Trophoblast cell (in vitro differentiated cells and primary cell): ENCODE measurements around the gene SPATA6.
"Not testable (repeated sequence)": the region's sequence is repeated elsewhere in the genome, so short reads cannot be mapped to it uniquely, and the experiment has no call there.

ENCODE experiments used
- DNase-seq, 2 donors: peaks; one replicate each; pipeline ENCODE4 v3.0.0-alpha.2; 2016
- H2AFZ ChIP-seq: 2 replicates; pipeline ENCODE4 v1.6.1; 2013; ENCODE audit warnings: low read length, moderate library complexity, mild to moderate bottlenecking; ENCODE audit not compliant: insufficient read depth, poor library complexity
- H2AK5ac ChIP-seq: 2 replicates; pipeline ENCODE4 v1.6.1; 2013; ENCODE audit warnings: mild to moderate bottlenecking, low read length
- H2BK120ac ChIP-seq: 2 replicates; pipeline ENCODE4 v1.6.1; 2013; ENCODE audit warnings: low read length, mild to moderate bottlenecking, moderate library complexity; ENCODE audit not compliant: insufficient read depth, poor library complexity
- H2BK12ac ChIP-seq: 2 replicates; pipeline ENCODE4 v1.6.1; 2013; ENCODE audit warnings: mild to moderate bottlenecking, low read length, moderate library complexity
- H2BK5ac ChIP-seq: 2 replicates; pipeline ENCODE4 v1.6.1; 2013; ENCODE audit warnings: low read length, low read depth, moderate library complexity, mild to moderate bottlenecking; ENCODE audit not compliant: poor library complexity
- H3K14ac ChIP-seq: 2 replicates; pipeline ENCODE4 v1.6.1; 2013; ENCODE audit warnings: mild to moderate bottlenecking, low read length
- H3K18ac ChIP-seq: 2 replicates; pipeline ENCODE4 v1.6.1; 2013; ENCODE audit warnings: mild to moderate bottlenecking, low read length
- H3K23ac ChIP-seq: 2 replicates; pipeline ENCODE4 v1.6.1; 2013; ENCODE audit warnings: low read length
- H3K27ac ChIP-seq: 2 replicates; pipeline ENCODE4 v1.5.1; 2013; ENCODE audit warnings: low read depth, mild to moderate bottlenecking, inconsistent platforms, low read length, moderate library complexity
- H3K27me3 ChIP-seq: 2 replicates; pipeline ENCODE4 v1.6.1; 2013; ENCODE audit warnings: inconsistent platforms, mild to moderate bottlenecking, low read length, moderate library complexity; ENCODE audit not compliant: insufficient read depth
- H3K36me3 ChIP-seq, 2 experiments: 1 replicate in 1 of 2; 2 replicates in 1 of 2; pipeline ENCODE4 v1.6.1; 2013; ENCODE audit warnings: low read length in 2 of 2, mild to moderate bottlenecking in 2 of 2, moderate library complexity in 1 of 2; ENCODE audit not compliant: insufficient read depth in 2 of 2, control insufficient read depth in 1 of 2
- H3K4ac ChIP-seq: 2 replicates; pipeline ENCODE4 v1.6.1; 2013; ENCODE audit warnings: low read depth, mild to moderate bottlenecking, low read length, moderate library complexity
- H3K4me1 ChIP-seq, 2 experiments: 1 replicate in 1 of 2; 2 replicates in 1 of 2; pipeline ENCODE4 v1.6.1; 2013; ENCODE audit warnings: low read length in 2 of 2, mild to moderate bottlenecking in 2 of 2, moderate library complexity in 1 of 2; ENCODE audit not compliant: insufficient read depth in 2 of 2, control insufficient read depth in 1 of 2
- H3K4me2 ChIP-seq: 2 replicates; pipeline ENCODE4 v1.6.1; 2013; ENCODE audit warnings: inconsistent platforms, mild to moderate bottlenecking, low read length, moderate library complexity
- H3K4me3 ChIP-seq: 2 replicates; pipeline ENCODE4 v1.5.1; 2013; ENCODE audit warnings: mild to moderate bottlenecking, low read depth, low read length, inconsistent platforms
- H3K79me1 ChIP-seq: one replicate; pipeline ENCODE4 v1.6.1; 2013; ENCODE audit warnings: low read length
- H3K79me2 ChIP-seq: 2 replicates; pipeline ENCODE4 v1.6.1; 2013; ENCODE audit warnings: low read length, mild to moderate bottlenecking; ENCODE audit not compliant: control insufficient read depth, insufficient read depth, poor library complexity
- H3K9ac ChIP-seq: 2 replicates; pipeline ENCODE4 v1.6.1; 2013; ENCODE audit warnings: mild to moderate bottlenecking, low read length
- H3K9me3 ChIP-seq: 2 replicates; pipeline ENCODE4 v1.6.1; 2013; ENCODE audit warnings: low read depth, mild to moderate bottlenecking, control low read depth, inconsistent platforms, low read length; ENCODE audit not compliant: insufficient read depth
- H4K12ac ChIP-seq: 2 replicates; pipeline ENCODE4 v1.6.1; 2013; ENCODE audit warnings: low read depth, mild to moderate bottlenecking, low read length, moderate library complexity
- H4K8ac ChIP-seq: 2 replicates; pipeline ENCODE4 v1.6.1; 2013; ENCODE audit warnings: low read depth, mild to moderate bottlenecking, low read length, moderate library complexity
- H4K91ac ChIP-seq: one replicate; pipeline ENCODE4 v1.6.1; 2013; ENCODE audit warnings: low read depth, mild to moderate bottlenecking, low read length, moderate library complexity
- WGBS: extraction: QIAGEN DNeasy Blood & Tissue Kit; methylation state at CpG from one replicate; pipeline ENCODE4 v1.1.7; 2013; ENCODE audit warnings: missing lambda C conversion rate; ENCODE audit not compliant: insufficient read length, insufficient coverage; ENCODE audit errors: extremely low coverage; 5-methylcytosine and 5-hydroxymethylcytosine counted together

Gene SPATA6

GRCh38 chr1:48294656-48295055 is 177.3 kb downstream of the SPATA6 start:
- Histone ChIP-seq H2BK5ac (no peak overlapping the region), H3K4me3 (no peak overlapping the region)
- WGBS: no CpG with 5 or more reads among the region's 1 CpG

GRCh38 chr1:48294094-48294493 is 177.9 kb downstream of the SPATA6 start:
- not testable (repeated sequence) for H4K12ac ChIP-seq, H3K9ac ChIP-seq, DNase-seq, H4K91ac ChIP-seq, H3K4me3 ChIP-seq, H2BK5ac ChIP-seq, H3K27me3 ChIP-seq, H2BK120ac ChIP-seq, H3K9me3 ChIP-seq, H2AK5ac ChIP-seq, H3K79me1 ChIP-seq, H3K79me2 ChIP-seq, H3K14ac ChIP-seq, H3K36me3 ChIP-seq, H4K8ac ChIP-seq, H2AFZ ChIP-seq, H3K4ac ChIP-seq, H2BK12ac ChIP-seq, H3K4me1 ChIP-seq, H3K4me2 ChIP-seq, H3K27ac ChIP-seq, H3K18ac ChIP-seq, H3K23ac ChIP-seq
- no CpG with 5 or more reads among the region's 6 CpGs for WGBS

More at GRCh38 chr1:48294656-48295055, 177.3 kb downstream of the SPATA6 start:
- H3K4me1 ChIP-seq: peaks cover 0 to 2% of the 10 kb centered on the region in 2 experiments
- no peak overlapping the region for H4K91ac ChIP-seq
- no peak overlapping the region for H2AFZ ChIP-seq
- H4K12ac ChIP-seq: no peak overlapping the region
- H3K4ac ChIP-seq: no peak overlapping the region
- no peak overlapping the region for H3K14ac ChIP-seq
- no peak overlapping the region for H2BK12ac ChIP-seq
- no peak overlapping the region for H3K23ac ChIP-seq
- no peak for DNase-seq
- no peak overlapping the region for H3K4me2 ChIP-seq
- H4K8ac ChIP-seq: no peak overlapping the region
- no peaks in the 10 kb centered on the region for H3K79me1 ChIP-seq
- H3K36me3 ChIP-seq: no peaks in the 10 kb centered on the region
- no peak overlapping the region for H3K9ac ChIP-seq
- no peaks in the 10 kb centered on the region for H3K79me2 ChIP-seq
- no peaks in the 10 kb centered on the region for H3K27me3 ChIP-seq
- H3K9me3 ChIP-seq: no peaks in the 10 kb centered on the region
- H2AK5ac ChIP-seq: no peak overlapping the region
- no peak overlapping the region for H3K18ac ChIP-seq
- no peak overlapping the region for H3K27ac ChIP-seq
- no peak overlapping the region for H2BK120ac ChIP-seq

- Histone ChIP-seq H3K23ac (no peak overlapping the region), H2BK5ac (no peak overlapping the region), H3K18ac (no peak overlapping the region), H2AFZ (no peak overlapping the region), H3K36me3 (no peaks in the 10 kb centered on the region), H3K27ac (no peak overlapping the region), H4K12ac (no peak overlapping the region), H2BK12ac (no peak overlapping the region), H4K8ac (no peak overlapping the region), H3K79me2 (no peaks in the 10 kb centered on the region), H2AK5ac (no peak overlapping the region), H3K4me1 (peaks cover 0 to 2% of the 10 kb centered on the region in 2 experiments), H3K27me3 (no peaks in the 10 kb centered on the region), H3K9ac (no peak overlapping the region), H4K91ac (no peak overlapping the region), H3K4me3 (no peak overlapping the region), H3K4ac (no peak overlapping the region), H3K9me3 (peaks cover 4% of the 10 kb centered on the region), H3K4me2 (no peak overlapping the region), H2BK120ac (no peak overlapping the region), H3K14ac (no peak overlapping the region), H3K79me1 (no peaks in the 10 kb centered on the region)
- WGBS: no CpG with 5 or more reads among the region's 5 CpGs
- no peak for DNase-seq
Observed at GRCh38 chr1:48292706-48293105, 179.3 kb downstream of the SPATA6 start.

DNA sequence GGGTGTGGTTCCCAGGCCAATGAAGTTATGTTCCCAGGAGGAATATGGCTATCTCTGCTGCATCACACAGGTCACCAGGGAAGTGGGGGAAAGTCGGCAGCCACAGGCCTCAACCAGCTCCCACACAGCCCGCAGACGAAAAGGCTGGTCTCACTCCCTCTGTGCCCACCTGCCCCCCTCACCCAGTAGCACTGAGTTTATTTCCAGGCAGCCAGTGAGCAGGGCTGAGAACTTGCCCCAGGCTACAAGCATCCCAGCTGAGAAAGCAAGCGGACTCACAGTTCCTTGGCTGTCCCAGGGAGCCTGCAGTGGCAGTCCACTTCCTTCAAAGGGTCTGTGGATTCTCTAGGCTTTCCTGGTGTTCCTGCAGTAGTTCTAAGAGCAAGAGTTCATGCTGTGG is 180.6 kb downstream of the SPATA6 start:
- no peak overlapping the region for H3K27ac ChIP-seq
- WGBS: no CpG with 5 or more reads among the region's 4 CpGs
- H3K79me1 ChIP-seq: no peaks in the 10 kb centered on the region
- no peaks in the 10 kb centered on the region for H3K36me3 ChIP-seq
- no peak overlapping the region for H3K4ac ChIP-seq
- no peak overlapping the region for H3K4me3 ChIP-seq
- no peak overlapping the region for H4K8ac ChIP-seq
- no peak overlapping the region for H4K91ac ChIP-seq
- H3K27me3 ChIP-seq: no peaks in the 10 kb centered on the region
- no peak overlapping the region for H2BK120ac ChIP-seq
- no peaks in the 10 kb centered on the region for H3K79me2 ChIP-seq
- H3K9me3 ChIP-seq: peaks cover 4% of the 10 kb centered on the region
- H3K14ac ChIP-seq: no peak overlapping the region
- H3K4me2 ChIP-seq: no peak overlapping the region
- H2AK5ac ChIP-seq: no peak overlapping the region
- H3K18ac ChIP-seq: no peak overlapping the region
- peaks cover 0 to 2% of the 10 kb centered on the region in 2 experiments for H3K4me1 ChIP-seq
- H4K12ac ChIP-seq: no peak overlapping the region
- H2BK5ac ChIP-seq: no peak overlapping the region
- H3K9ac ChIP-seq: no peak overlapping the region
- DNase-seq: no peak
- H2AFZ ChIP-seq: no peak overlapping the region
- no peak overlapping the region for H3K23ac ChIP-seq
- H2BK12ac ChIP-seq: no peak overlapping the region
